D721Med (cell line): ENCODE results near the gene CCDC187.

Experiments used
- DNase-seq: peaks from one replicate; pipeline ENCODE4 v3.0.0; 2011; ENCODE audit warnings: low spot score; ENCODE audit not compliant: insufficient read length
- FAIRE-seq: peaks from 2 replicates; lab custom pipeline; 2011; peaks lifted over from hg19 to GRCh38; lab: Jason Lieb, UNC
- TF ChIP-seq, protein P1 (sequence below): IDR thresholded peaks from 2 replicates; pipeline ENCODE4 v1.5.1; 2012; ENCODE audit warnings: mild to moderate bottlenecking, control low read depth; ENCODE audit not compliant: insufficient read depth; ENCODE audit errors: missing control alignments

Gene CCDC187

DNA sequence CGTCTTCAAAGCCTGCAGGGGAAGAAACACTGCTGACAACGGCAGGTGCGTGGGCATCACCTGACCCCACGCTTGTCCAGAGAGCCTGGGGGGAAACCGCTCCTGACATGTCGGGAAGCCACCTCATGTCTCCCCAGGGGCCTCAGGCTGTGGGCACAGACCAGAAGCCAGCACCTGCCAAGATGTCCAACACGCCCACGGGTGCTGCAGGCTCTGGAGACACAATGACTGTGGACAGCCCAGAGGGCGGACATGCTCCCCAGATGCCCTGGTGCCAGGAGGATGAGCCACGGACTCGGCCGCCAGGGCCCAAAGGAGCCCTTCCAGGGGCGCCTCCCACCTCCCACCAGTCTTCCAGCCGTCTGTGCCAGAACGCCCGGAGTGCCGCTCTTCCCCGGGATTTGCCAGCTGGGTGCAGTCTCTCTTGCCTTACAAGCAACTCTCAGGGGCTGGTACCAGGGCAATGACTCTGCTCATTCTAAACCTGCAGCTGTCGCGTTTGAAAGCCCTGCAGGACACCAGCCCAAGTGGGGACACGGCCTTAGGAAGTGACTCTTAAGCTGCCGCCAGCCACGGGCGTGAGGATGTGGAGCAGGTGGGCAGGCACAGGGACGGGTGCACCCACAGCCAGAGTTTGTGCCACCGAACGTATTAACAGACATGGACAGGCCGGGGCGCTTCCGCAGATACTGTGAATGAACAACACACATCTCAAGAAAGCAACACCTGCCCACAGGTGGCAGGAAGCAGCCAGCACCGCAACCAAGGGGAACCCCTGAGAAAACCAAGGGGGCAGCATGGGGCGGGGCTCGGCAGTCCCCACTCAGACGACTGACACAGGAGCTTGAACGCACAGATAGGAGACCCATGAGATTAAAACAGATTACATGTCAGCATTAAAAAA lies 92.2 kb downstream of the CCDC187 start:
- DNase-seq (peak; percentile 65), FAIRE-seq (no peak)
- TF ChIP-seq, protein P1, sequence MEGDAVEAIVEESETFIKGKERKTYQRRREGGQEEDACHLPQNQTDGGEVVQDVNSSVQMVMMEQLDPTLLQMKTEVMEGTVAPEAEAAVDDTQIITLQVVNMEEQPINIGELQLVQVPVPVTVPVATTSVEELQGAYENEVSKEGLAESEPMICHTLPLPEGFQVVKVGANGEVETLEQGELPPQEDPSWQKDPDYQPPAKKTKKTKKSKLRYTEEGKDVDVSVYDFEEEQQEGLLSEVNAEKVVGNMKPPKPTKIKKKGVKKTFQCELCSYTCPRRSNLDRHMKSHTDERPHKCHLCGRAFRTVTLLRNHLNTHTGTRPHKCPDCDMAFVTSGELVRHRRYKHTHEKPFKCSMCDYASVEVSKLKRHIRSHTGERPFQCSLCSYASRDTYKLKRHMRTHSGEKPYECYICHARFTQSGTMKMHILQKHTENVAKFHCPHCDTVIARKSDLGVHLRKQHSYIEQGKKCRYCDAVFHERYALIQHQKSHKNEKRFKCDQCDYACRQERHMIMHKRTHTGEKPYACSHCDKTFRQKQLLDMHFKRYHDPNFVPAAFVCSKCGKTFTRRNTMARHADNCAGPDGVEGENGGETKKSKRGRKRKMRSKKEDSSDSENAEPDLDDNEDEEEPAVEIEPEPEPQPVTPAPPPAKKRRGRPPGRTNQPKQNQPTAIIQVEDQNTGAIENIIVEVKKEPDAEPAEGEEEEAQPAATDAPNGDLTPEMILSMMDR = no peak

DNA sequence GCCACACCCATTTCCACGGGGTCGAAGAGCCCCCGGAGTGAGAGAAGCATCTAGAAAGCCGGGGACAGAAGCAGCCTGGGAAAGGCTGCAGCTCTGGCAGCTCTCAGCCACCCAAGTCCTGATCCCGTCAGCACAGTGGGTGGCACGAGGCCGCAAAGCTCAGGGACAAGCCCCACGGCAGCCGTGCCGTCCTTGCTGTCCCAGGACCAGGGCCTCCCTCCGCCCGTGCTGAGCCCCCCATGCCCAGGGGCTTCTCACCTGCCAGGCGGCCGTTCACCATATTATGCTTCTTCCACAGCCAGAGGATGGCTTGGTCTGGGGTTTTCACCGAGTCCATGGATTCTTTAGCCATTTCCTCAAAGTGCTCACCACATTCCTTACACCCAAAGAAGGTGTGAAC lies 92.9 kb downstream of the CCDC187 start:
- TF ChIP-seq, protein P1 = no peak
- FAIRE-seq (no peak), DNase-seq (no peak)

GRCh38 chr9:136210276-136210675 lies 93.6 kb downstream of the CCDC187 start:
- no peak for FAIRE-seq
- DNase-seq = no peak
- TF ChIP-seq, protein P1 = no peak

DNA sequence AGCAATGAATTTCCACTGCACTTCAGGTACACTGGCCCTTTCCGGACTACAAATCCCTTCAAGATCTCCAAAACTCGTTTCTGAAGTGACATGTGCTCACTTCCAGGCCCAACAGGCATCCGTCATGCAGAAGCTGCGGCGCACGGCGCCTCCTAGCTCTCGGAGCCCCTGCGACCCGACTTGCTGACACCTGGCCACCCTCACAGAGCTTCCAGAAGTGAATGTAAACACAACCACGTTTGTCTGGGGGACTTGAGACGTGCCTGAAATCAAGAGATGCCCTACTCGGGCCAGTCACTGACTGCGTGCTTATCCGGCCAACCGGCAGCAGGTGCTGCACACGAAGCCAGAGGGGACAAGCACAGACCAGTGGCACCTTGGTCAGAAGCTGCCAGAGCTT lies 94.1 kb downstream of the CCDC187 start:
- TF ChIP-seq, protein P1 = no peak
- DNase-seq (no peak), FAIRE-seq (no peak)

- TF ChIP-seq, protein P1 = no peak
- no peak for FAIRE-seq
- no peak for DNase-seq
Measured at GRCh38 chr9:136209232-136209631, 94.7 kb downstream of the CCDC187 start.

- TF ChIP-seq, protein P1 = no peak
- DNase-seq (no peak), FAIRE-seq (no peak)
Measured at GRCh38 chr9:136208675-136209074, 95.2 kb downstream of the CCDC187 start.

DNA sequence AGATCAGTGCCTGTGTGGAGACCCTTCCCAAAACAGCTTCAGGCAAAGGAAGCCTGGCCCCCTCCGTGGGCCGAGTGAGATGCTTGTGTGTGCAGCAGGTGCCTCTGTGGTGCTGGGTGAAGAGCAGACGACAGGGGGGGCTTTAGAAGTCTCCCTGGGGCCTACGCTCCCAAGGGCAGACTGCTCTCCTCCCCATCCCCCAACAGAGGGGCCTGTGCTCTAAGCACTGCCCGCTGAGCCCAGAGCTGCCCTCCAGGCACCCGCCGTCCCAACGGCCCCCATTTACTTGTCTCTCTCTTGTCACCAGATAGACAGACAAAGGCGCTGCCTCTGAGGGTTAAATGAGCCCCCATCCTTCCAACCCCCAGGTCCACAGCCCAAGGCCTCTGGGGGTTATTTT lies 96.3 kb downstream of the CCDC187 start:
- FAIRE-seq (no peak), DNase-seq (no peak)
- TF ChIP-seq, protein P1 = no peak
